HG03432 (cell line): ENCODE data around the gene MYL6B.

Source experiments
- ATAC-seq: cut with Tn5 transposase; IDR thresholded peaks from one replicate; pipeline ENCODE4 v1.9.1; 2021; ENCODE audit warnings: mild to moderate bottlenecking, moderate library complexity; ENCODE audit not compliant: unreplicated experiment

Gene MYL6B

GRCh38 chr12:56204275-56204674 is 51.9 kb downstream of the MYL6B start:
- ATAC-seq = no peak

DNA sequence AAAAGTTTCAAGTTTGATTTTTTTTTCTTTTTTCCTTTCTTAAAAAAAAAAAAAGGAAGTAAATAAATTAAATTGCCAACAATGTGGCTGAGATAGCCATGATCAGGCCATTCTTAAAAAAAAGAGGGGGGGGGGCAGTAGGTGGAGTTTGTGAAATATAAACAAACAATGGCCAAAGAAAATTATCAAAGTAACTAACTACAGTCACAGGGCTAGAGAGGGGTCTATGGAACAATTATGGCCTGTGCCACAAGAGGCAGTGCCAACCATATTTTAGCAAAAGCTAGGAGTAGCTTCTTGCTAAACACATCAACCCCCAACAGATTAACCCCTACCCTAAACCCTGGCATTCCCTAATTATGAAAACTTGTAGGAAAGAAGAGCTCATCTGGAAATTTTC is 53.1 kb downstream of the MYL6B start:
- no peak for ATAC-seq

DNA sequence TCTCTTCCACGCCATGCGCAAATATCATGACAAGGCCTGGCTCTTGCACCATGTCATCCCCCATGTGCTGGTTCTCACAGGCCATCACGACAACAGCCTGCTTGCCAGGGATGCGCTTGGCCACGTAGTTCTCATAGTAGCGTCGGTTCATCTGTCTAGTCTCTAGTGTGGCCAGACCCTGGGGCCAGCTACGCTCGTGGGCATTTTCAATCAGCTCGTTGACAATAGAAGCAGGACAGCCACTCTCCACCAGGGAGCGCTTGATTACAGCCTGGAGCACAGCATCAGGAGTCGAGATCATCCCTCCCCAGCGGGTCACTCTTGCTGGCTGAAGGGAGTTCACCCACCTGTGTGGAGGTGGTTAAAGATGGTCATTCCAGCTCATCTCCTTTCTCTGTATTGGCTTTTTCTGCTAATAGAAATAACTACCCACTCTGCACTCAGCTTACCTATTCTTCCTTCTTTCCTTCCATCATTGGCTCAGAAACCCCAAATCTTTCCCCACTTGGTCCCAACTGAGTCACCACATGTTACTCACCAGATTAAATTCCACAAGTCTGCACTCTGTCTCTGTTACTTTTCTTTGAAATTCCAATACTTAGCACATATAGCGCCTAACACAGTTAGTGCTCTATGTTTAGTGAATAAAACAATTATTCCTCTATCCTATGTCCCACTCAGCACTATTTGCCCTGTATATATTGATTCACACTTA is 54.2 kb downstream of the MYL6B start:
- ATAC-seq = peak; percentile 59
